ENCODE results near the gene FLRT3.

DNA sequence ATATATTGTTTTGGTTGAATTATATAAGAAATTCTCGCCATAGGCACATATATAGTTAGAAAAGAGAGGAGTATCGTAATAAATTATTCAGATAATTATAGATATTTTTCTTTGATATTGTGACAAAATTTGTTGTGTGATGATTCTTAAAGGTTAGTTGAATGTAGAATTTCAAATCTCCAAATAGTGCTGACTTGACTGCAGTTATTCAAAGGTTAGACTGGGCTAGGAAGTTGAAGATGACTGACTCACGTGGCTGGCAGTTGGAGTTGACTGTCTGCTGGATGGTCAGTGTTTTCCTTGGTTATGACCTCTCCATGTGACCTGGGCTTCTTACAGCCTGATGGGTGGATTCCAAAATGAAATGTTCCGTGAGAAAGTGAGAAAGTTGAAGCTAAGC lies 55.3 kb downstream of the FLRT3 start:
- TF ChIP-seq GATA3 (IDR thresholded peaks at IDR 0.05; ENCODE audit: low read depth, low read length): no peak
- TF ChIP-seq GATA2 (IDR thresholded peaks at IDR 0.05; ENCODE audit: low read depth, low read length): no peak
